GM19035 (cell line): Measurements from ENCODE around the gene C21orf91.
"Not testable (repeated sequence)": the region's sequence is repeated elsewhere in the genome, so short reads cannot be mapped to it uniquely, and the experiment has no call there.

Source experiments
- ATAC-seq: cut with Tn5 transposase; IDR thresholded peaks from one replicate; pipeline ENCODE4 v1.9.1; 2021; ENCODE audit not compliant: unreplicated experiment

The C21orf91 gene

GRCh38 chr21:17779980-17780379 lies 39.2 kb downstream of the C21orf91 start:
- ATAC-seq = no peak

- no peak for ATAC-seq
These were observed 39.7 kb downstream of the C21orf91 start for GRCh38 chr21:17779496-17779895.

- ATAC-seq = no peak
These were observed 41.9 kb downstream of the C21orf91 start for GRCh38 chr21:17777072-17777765.

GRCh38 chr21:17775431-17776126 lies 43.6 kb downstream of the C21orf91 start:
- ATAC-seq = peak; percentile 73

- ATAC-seq = not testable (repeated sequence)
These were observed 44.1 kb downstream of the C21orf91 start for GRCh38 chr21:17775021-17775420.

- no peak for ATAC-seq
These were observed 49.7 kb downstream of the C21orf91 start for GRCh38 chr21:17769447-17769845.

GRCh38 chr21:17768840-17769446 lies 50.2 kb downstream of the C21orf91 start:
- no peak for ATAC-seq

GRCh38 chr21:17765207-17765606 lies 53.9 kb downstream of the C21orf91 start:
- no peak for ATAC-seq

- no peak for ATAC-seq
These were observed 55.7 kb downstream of the C21orf91 start for GRCh38 chr21:17763288-17764037.

- ATAC-seq = no peak
These were observed 59.5 kb downstream of the C21orf91 start for GRCh38 chr21:17759511-17760178.

- ATAC-seq = no peak
These were observed 60.5 kb downstream of the C21orf91 start for GRCh38 chr21:17758683-17759082.

GRCh38 chr21:17757671-17758070 lies 61.5 kb downstream of the C21orf91 start:
- no peak for ATAC-seq

GRCh38 chr21:17753736-17754135 lies 65.4 kb downstream of the C21orf91 start:
- ATAC-seq = no peak

- ATAC-seq = no peak
These were observed 67.0 kb downstream of the C21orf91 start for GRCh38 chr21:17752171-17752570.

- no peak for ATAC-seq
These were observed 72.2 kb downstream of the C21orf91 start for GRCh38 chr21:17746920-17747319.

GRCh38 chr21:17745086-17745485 lies 74.1 kb downstream of the C21orf91 start:
- no peak for ATAC-seq

GRCh38 chr21:17742940-17743592 lies 76.1 kb downstream of the C21orf91 start:
- no peak for ATAC-seq

GRCh38 chr21:17742181-17742580 lies 77.0 kb downstream of the C21orf91 start:
- no peak for ATAC-seq
